NCI-H2227 (cell line): ENCODE data around the gene IFNE.

Experiments used
- DNase-seq: peaks from one replicate; lab custom pipeline; 2025; ENCODE audit not compliant: unreplicated experiment; lab: John Stamatoyannopoulos, UW

IFNE gene

GRCh38 chr9:21482213-21482612 is at the start of gene IFNE:
Gene IFNE, minus strand, starts transcription at chr9:21482313. Its CDS starts 619 bp downstream, at chr9:21481694.
- no peak for DNase-seq

GRCh38 chr9:21528123-21528808 is 46.2 kb upstream of the IFNE start:
- no peak for DNase-seq

GRCh38 chr9:21527579-21527978 is 45.5 kb upstream of the IFNE start:
- DNase-seq = no peak

- no peak for DNase-seq
Measured at GRCh38 chr9:21525174-21525573, 43.1 kb upstream of the IFNE start.

- DNase-seq = no peak
Measured at GRCh38 chr9:21524099-21524830, 42.2 kb upstream of the IFNE start.

- DNase-seq = no peak
Measured at GRCh38 chr9:21523021-21524014, 41.2 kb upstream of the IFNE start.

GRCh38 chr9:21522348-21522747 is 40.2 kb upstream of the IFNE start:
- DNase-seq = no peak

- no peak for DNase-seq
Measured at GRCh38 chr9:21521448-21521847, 39.3 kb upstream of the IFNE start.

GRCh38 chr9:21520501-21521228 is 38.6 kb upstream of the IFNE start:
- no peak for DNase-seq

- DNase-seq = no peak
Measured at GRCh38 chr9:21519855-21520434, 37.8 kb upstream of the IFNE start.

GRCh38 chr9:21516796-21517195 is 34.7 kb upstream of the IFNE start:
- DNase-seq = no peak

GRCh38 chr9:21513431-21513830 is 31.3 kb upstream of the IFNE start:
- DNase-seq = no peak

GRCh38 chr9:21510806-21511205 is 28.7 kb upstream of the IFNE start:
- DNase-seq = no peak

- DNase-seq = no peak
Measured at GRCh38 chr9:21507483-21507790, 25.3 kb upstream of the IFNE start.

GRCh38 chr9:21506626-21507482 is 24.7 kb upstream of the IFNE start:
- no peak for DNase-seq

- DNase-seq = no peak
Measured at GRCh38 chr9:21505425-21506179, 23.5 kb upstream of the IFNE start.

- no peak for DNase-seq
Measured at GRCh38 chr9:21504894-21505293, 22.8 kb upstream of the IFNE start.

GRCh38 chr9:21504113-21504512 is 22.0 kb upstream of the IFNE start:
- no peak for DNase-seq

- no peak for DNase-seq
Measured at GRCh38 chr9:21502586-21502985, 20.5 kb upstream of the IFNE start.
